Fibroblast of skin of abdomen (primary cell): ENCODE measurements around the gene UGGT2.
"Not testable (repeated sequence)": the region's sequence is repeated elsewhere in the genome, so short reads cannot be mapped to it uniquely, and the experiment has no call there.

Source experiments
- DNase-seq: peaks from one replicate; pipeline ENCODE4 v3.0.0-alpha.2; 2013

Gene UGGT2

DNA sequence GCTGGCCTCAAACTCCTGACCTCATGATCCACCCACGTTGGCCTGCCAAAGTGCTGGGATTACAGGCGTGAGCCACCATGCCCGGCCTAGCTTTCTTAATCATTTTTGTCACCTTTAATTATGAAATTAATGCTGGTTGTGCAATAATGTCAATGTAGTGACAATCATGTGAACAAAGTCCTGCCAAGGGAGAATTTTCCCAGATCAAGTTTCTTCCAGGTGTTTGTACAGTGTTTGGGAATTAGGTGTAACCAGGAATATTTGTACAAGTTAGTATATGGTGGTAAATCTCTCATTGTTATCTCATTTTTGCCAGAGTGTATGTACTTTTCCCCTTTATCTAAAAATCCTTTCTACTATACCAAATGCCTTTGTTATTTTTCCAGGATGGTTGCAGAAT, 171.1 kb downstream of the UGGT2 start:
- no peak for DNase-seq

GRCh38 chr13:95880331-95880730, 172.9 kb downstream of the UGGT2 start:
- no peak for DNase-seq

GRCh38 chr13:95874286-95874685, 178.9 kb downstream of the UGGT2 start:
- no peak for DNase-seq

DNA sequence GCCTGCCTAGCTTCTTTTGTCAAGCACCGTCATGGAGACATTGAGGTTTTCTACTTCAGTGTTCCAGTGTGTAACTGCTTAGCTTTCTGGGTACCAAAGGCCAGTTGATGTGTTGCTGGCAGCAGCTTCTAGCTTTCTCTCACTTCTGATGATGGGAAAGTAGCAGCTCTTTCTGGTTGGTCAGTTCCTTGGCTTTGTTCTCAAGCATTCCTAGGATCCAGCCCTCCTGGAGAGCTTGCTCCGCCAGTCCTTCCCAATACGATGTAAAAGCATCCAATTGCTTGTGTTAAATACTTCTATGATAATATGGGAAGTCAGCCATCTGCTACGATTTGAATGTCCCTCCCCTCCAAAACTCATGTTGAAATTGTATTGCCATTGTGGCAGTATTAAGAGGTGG, 182.8 kb downstream of the UGGT2 start:
- no peak for DNase-seq

GRCh38 chr13:95865080-95865615, 188.1 kb downstream of the UGGT2 start:
- no peak for DNase-seq

DNA sequence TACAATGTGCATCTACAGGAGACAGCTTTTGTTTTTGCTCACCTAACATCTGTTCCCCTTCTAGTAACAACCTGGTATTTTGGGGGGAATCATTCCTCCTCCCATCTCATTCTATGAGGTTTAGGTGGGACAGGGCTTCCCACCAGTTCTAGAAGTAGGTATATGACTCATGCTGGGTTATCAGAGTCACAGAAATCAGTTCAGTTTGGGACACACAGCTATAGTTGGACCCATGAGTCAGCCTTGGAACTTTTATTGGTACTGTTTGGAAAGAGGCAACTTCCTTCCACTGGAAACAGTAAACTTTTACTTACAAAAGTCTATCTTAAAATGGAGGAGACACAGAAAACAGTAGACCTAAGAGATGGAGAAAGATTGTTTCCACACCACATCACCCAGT, 190.8 kb downstream of the UGGT2 start:
- DNase-seq: no peak

- no peak for DNase-seq
Observed at GRCh38 chr13:95861296-95861695, 191.9 kb downstream of the UGGT2 start.

- DNase-seq: peak; percentile 1
Observed at GRCh38 chr13:95858286-95859075, 194.7 kb downstream of the UGGT2 start.

DNA sequence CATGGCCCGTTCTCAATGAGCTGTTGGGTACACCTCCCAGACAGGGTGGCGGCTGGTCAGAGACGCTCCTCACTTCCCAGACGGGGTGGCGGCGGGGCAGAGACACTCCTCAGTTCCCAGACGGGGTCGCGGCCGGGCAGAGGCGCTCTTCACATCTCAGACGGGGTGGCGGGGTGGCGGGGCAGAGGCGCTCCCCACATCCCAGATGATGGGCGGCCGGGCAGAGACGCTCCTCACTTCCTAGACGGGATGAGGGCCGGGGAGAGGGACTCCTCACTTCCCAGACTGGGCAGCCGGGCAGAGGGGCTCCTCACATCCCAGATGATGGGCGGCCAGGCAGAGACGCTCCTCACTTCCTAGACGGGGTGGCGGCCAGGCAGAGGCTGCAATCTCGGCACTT, 207.5 kb downstream of the UGGT2 start:
- not testable (repeated sequence) for DNase-seq

GRCh38 chr13:95842898-95843297, 210.3 kb downstream of the UGGT2 start:
- no peak for DNase-seq

DNA sequence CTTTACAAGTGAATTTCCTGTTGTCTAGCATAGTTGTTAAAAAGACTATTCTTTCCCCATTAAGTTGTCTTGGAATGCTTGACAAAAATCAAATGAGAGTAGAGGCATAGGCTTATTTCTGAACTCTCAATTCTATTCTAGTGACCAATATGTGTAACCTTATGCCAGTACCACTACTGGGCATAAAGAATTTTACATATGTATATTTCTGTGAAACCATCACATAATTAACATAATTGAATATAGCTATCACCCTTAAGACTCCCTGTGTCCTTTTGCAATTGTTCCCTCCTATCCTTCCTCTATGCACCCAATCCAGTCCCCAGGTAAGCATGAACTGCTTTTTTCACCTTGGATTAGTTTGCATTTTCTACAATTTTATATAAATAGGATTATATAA, 211.3 kb downstream of the UGGT2 start:
- no peak for DNase-seq

DNA sequence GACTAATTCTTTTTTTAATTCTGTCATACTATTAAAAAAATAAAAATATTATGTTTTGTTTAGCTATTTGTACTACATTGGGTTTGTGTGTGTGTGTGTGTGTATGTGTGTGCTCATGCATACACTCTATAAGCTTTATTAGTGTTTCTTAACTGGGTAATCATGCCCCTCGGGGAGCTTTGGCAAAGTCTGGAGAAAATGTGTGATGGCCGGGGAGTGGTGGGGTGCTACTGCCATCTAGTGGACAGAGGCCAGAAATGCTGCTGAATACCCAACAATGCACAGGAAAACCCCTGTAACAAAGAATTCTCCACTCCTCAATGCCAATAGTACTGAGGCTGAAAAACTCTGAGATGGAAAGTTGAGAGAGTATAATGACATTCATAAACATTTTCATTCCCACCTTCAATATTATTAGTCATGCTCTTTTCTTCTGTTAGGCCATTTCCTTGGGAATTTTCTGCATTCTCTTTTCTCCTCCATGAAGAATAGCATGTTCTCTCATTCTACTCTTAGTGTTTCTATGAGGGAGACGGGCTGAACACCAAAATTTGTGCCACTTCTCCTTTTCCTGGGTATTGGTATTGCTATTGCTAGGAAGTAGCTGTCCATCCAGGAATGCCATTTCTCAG, 219.0 kb downstream of the UGGT2 start:
- peak; percentile 67 for DNase-seq

- DNase-seq: peak; percentile 2
Observed at GRCh38 chr13:95833719-95834118, 219.5 kb downstream of the UGGT2 start.

- DNase-seq: no peak
Observed at GRCh38 chr13:95833126-95833525, 220.1 kb downstream of the UGGT2 start.

DNA sequence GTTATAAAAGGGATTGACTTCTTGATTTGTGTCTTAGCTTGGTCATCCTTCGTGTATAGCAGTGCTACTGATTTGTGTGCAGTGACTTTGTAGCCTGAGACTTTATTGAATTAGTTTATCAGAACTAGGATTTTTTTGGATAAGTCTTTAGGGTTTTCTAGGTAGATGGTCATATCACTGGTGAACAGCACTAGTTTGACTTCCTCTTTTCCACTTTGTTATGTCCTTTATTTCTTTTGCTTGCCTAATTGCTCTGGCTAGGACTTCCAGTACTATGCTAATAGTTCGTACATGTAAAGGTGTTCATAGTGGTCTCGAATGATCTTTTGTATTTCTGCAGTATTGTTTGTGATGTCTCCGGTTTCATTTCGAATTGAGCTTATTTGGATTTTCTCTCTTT, 230.9 kb downstream of the UGGT2 start:
- no peak for DNase-seq

- no peak for DNase-seq
Observed at GRCh38 chr13:95814495-95814894, 238.7 kb downstream of the UGGT2 start.

DNA sequence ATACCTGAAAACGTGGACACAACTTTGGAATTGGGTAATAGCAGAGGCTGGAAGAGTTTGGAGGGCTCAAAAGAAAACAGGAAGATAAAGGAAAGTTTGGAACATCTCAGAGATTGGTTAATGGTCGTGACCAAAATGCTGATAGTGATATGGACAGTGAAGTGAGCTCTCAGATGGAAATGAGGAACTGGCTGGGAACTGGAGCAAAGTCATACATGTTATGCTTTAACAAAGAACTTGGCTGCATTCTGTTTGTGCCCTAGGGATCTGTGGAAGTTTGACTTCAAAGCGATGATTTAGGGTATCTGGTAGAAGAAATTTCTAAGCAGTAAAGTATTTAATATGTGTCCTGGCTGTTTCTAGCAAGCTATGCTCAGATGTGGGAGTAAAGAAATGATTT, 240.1 kb downstream of the UGGT2 start:
- DNase-seq: no peak

DNA sequence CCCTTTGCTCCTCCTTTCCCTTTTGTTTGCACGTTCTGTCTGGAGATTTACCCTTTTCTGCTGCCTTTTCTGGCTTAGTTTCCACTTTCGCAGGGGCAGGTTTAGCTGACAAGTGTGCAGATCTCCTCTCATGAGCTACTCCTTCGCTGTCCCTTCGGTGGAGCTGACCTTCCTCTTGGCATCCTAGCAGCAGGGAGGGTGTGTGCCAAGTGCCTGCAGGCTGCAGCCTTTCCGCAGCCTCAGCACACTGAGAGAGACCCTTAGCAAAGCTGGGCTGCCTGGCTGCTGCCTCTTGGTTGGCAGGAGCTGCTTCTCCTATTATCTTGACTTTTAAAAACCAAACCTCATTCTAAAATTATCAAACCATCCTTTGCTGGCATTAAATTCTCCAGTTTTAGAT, 243.8 kb downstream of the UGGT2 start:
- no peak for DNase-seq

GRCh38 chr13:95805921-95806320, 247.3 kb downstream of the UGGT2 start:
- no peak for DNase-seq

- no peak for DNase-seq
Observed at GRCh38 chr13:95801825-95802224, 251.4 kb downstream of the UGGT2 start.

DNA sequence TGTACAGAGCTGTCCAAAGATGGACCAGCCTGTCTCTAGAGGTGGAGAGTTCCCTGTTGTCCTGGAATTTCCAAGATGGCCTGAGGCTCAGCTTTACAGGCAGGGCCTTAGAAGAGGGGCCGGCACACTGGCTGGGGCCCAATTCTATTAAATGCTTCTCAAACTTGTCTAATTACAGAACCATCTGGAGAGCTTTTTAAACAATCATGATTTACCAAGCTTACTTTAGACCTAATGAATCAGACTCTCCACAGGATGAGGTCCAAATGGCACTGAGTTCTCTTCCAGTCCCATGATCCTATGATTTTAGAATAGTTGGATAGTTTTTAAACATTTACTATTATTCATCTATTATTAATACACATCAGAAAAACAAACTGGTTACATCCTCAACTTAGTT, 252.8 kb downstream of the UGGT2 start:
- DNase-seq: no peak

DNA sequence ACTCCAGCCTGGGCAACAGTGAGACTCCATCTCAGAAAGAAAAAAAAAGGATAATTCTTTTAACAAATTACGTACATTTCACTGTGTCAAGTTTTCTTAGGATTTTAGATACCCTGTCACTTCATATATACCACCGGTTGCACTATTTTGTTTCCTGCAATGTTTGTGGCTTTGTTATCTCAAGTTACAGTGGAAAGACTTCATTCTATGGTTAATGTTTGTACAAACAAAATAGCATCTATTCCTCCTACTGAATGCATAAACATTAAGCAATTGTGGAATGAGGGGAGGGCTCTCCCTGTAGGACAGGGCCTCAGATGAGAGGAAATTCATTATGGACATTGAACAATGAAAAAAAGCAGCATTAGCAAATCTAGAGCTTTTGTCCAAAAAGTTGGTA, 256.2 kb downstream of the UGGT2 start:
- no peak for DNase-seq

DNA sequence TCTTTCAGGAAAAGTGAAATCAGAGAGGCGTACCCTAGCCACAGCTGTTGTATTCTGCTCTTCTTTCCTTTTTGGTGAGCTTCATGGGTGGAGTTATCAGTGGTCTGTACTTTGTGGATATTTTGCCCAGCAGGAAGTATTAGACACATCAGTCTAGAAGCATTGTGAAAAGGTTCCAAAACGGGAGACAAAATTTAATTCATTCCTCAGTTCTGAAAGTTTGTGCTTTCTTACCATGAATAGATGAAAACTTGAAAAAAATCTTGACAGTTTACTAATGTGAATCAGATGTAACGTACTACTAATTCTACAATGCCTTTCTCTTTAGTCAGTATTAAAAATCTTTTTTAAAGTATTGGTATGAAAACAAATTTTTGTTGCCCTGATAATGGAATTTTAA, 259.4 kb downstream of the UGGT2 start:
- DNase-seq: peak; percentile 9

GRCh38 chr13:95793018-95793555, 260.1 kb downstream of the UGGT2 start:
- DNase-seq: no peak
